Osteoblast (primary cell): ENCODE data around the gene MTOR. TPM values are rescaled to one million over a fixed set of nuclear protein-coding genes. Genes with fewer than 3 reads are reported as not detected.

Experiments used
- DNase-seq: peaks from one replicate; pipeline ENCODE4 v3.0.0; 2011; ENCODE audit warnings: low spot score, mixed read lengths; ENCODE audit not compliant: insufficient read length; ENCODE audit errors: missing footprints
- H2AFZ ChIP-seq: 2 replicates; pipeline ENCODE4 v1.6.0; 2011; ENCODE audit warnings: mild to moderate bottlenecking, low read length
- H3K27ac ChIP-seq: 2 replicates; pipeline ENCODE4 v1.5.1; 2011; ENCODE audit warnings: mild to moderate bottlenecking, low read depth, low read length, moderate library complexity
- H3K27me3 ChIP-seq: 2 replicates; pipeline ENCODE4 v1.6.0; 2012; ENCODE audit warnings: mild to moderate bottlenecking, control low read depth, inconsistent platforms, low read length, moderate library complexity; ENCODE audit not compliant: insufficient read depth
- H3K36me3 ChIP-seq: 2 replicates; pipeline ENCODE4 v1.5.1; 2011; ENCODE audit warnings: mild to moderate bottlenecking, low read length, control low read depth, moderate library complexity; ENCODE audit not compliant: insufficient read depth
- H3K4me1 ChIP-seq: 2 replicates; pipeline ENCODE4 v1.5.1; 2011; ENCODE audit warnings: mild to moderate bottlenecking, low read length, control low read depth, moderate library complexity; ENCODE audit not compliant: insufficient read depth
- H3K4me2 ChIP-seq: 2 replicates; pipeline ENCODE4 v1.6.0; 2011; ENCODE audit warnings: mild to moderate bottlenecking, low read length; ENCODE audit not compliant: insufficient read depth
- H3K4me3 ChIP-seq: fragments of 200-600 bp; sonication (generic); 3 replicates; pipeline ENCODE4 v1.5.1; 2012; ENCODE audit warnings: mild to moderate bottlenecking, low read length, inconsistent platforms; ENCODE audit not compliant: insufficient read depth
- H3K79me2 ChIP-seq: 2 replicates; pipeline ENCODE4 v1.6.0; 2012; ENCODE audit warnings: mild to moderate bottlenecking, low read length, control low read depth, inconsistent platforms; ENCODE audit not compliant: insufficient read depth
- H3K9me3 ChIP-seq: 2 replicates; pipeline ENCODE4 v1.5.1; 2011; ENCODE audit warnings: low read depth, low read length, control low read depth
- H4K20me1 ChIP-seq: 2 replicates; pipeline ENCODE4 v1.6.0; 2012; ENCODE audit warnings: mild to moderate bottlenecking, low read length, control low read depth; ENCODE audit not compliant: insufficient read depth
- CTCF ChIP-seq: IDR thresholded peaks from 2 replicates; pipeline ENCODE4 v1.5.1; 2011; ENCODE audit warnings: mild to moderate bottlenecking, low read depth, low read length, moderate library complexity; ENCODE audit errors: extremely low read depth
- total RNA-seq: library from RNA; depleted of rRNA; stranded (reverse); fragments of >200 nt; gene quantifications from 2 replicates; pipeline ENCODE4 v1.2.3, GENCODE V29; 2012

Gene MTOR
- total RNA-seq, 1 donor, result 34.0 TPM

GRCh38 chr1:11215381-11216005 lies 46.9 kb downstream of the MTOR start:
- no peak for DNase-seq
- Histone ChIP-seq H3K36me3 (peaks cover 76% of the 10 kb centered on the region), H3K27me3 (no peaks in the 10 kb centered on the region), H3K4me3 (no peak overlapping the region), H3K9me3 (no peaks in the 10 kb centered on the region), H3K27ac (no peak overlapping the region), H3K4me2 (no peak overlapping the region), H3K4me1 (no peaks in the 10 kb centered on the region), H4K20me1 (no peaks in the 10 kb centered on the region), H3K79me2 (no peaks in the 10 kb centered on the region), H2AFZ (no peak overlapping the region)
- TF ChIP-seq CTCF, result no peak

- no peaks in the 10 kb centered on the region for H3K27me3 ChIP-seq
- no peak for DNase-seq
- no peak overlapping the region for H3K4me3 ChIP-seq
- H3K9me3 ChIP-seq, result no peaks in the 10 kb centered on the region
- no peak overlapping the region for H3K4me2 ChIP-seq
- no peaks in the 10 kb centered on the region for H3K79me2 ChIP-seq
- no peaks in the 10 kb centered on the region for H4K20me1 ChIP-seq
- no peaks in the 10 kb centered on the region for H3K4me1 ChIP-seq
- peaks cover 77% of the 10 kb centered on the region for H3K36me3 ChIP-seq
- TF ChIP-seq CTCF, result no peak
- no peak overlapping the region for H3K27ac ChIP-seq
- no peak overlapping the region for H2AFZ ChIP-seq
Observed at GRCh38 chr1:11214698-11215380, 47.5 kb downstream of the MTOR start.

GRCh38 chr1:11211925-11212587 lies 50.3 kb downstream of the MTOR start:
- H3K4me3 ChIP-seq, result no peak overlapping the region
- no peaks in the 10 kb centered on the region for H3K4me1 ChIP-seq
- no peaks in the 10 kb centered on the region for H3K27me3 ChIP-seq
- H3K36me3 ChIP-seq, result peaks cover 72% of the 10 kb centered on the region
- H3K79me2 ChIP-seq, result no peaks in the 10 kb centered on the region
- no peaks in the 10 kb centered on the region for H4K20me1 ChIP-seq
- no peak overlapping the region for H2AFZ ChIP-seq
- DNase-seq, result no peak
- no peak overlapping the region for H3K4me2 ChIP-seq
- no peak for TF ChIP-seq CTCF
- no peak overlapping the region for H3K27ac ChIP-seq
- no peaks in the 10 kb centered on the region for H3K9me3 ChIP-seq

GRCh38 chr1:11211461-11211860 lies 50.9 kb downstream of the MTOR start:
- H2AFZ ChIP-seq, result no peak overlapping the region
- no peaks in the 10 kb centered on the region for H3K79me2 ChIP-seq
- no peaks in the 10 kb centered on the region for H3K9me3 ChIP-seq
- H3K4me1 ChIP-seq, result no peaks in the 10 kb centered on the region
- no peak for DNase-seq
- no peak overlapping the region for H3K27ac ChIP-seq
- H3K4me3 ChIP-seq, result no peak overlapping the region
- H4K20me1 ChIP-seq, result no peaks in the 10 kb centered on the region
- no peak for TF ChIP-seq CTCF
- H3K27me3 ChIP-seq, result no peaks in the 10 kb centered on the region
- peaks cover 72% of the 10 kb centered on the region for H3K36me3 ChIP-seq
- H3K4me2 ChIP-seq, result no peak overlapping the region
